Natural killer cell (primary cell): ENCODE measurements around the gene SNX24. TPM values are rescaled to one million over a fixed set of nuclear protein-coding genes. Genes with fewer than 3 reads are reported as not detected.

Source experiments
- ATAC-seq, 3 donors: fragments of 150-1000 bp in 2 of 3; fragments of 200-7000 bp in 1 of 3; cut with Tn5 transposase; 1 replicate in 1 of 3; 2 replicates in 2 of 3; pipeline ENCODE4 v1.10.0; 2021; ENCODE audit warnings: mild to moderate bottlenecking in 2 of 3, moderate library complexity in 2 of 3
- DNase-seq, 2 donors: peaks; one replicate each; pipeline versions ENCODE4 v3.0.0 to v3.0.0-alpha.2; 2013 to 2021; ENCODE audit warnings: mixed read lengths in 1 of 2
- H3K27ac ChIP-seq: one replicate; pipeline ENCODE4 v1.5.1; 2013; ENCODE audit warnings: mild to moderate bottlenecking, low read length
- H3K27me3 ChIP-seq: one replicate; pipeline ENCODE4 v1.6.1; 2013; ENCODE audit warnings: low read length; ENCODE audit not compliant: control insufficient read depth, insufficient read depth
- H3K36me3 ChIP-seq: one replicate; pipeline ENCODE4 v1.6.1; 2013; ENCODE audit warnings: low read length; ENCODE audit not compliant: control insufficient read depth, insufficient read depth
- H3K4me1 ChIP-seq: one replicate; pipeline ENCODE4 v1.6.1; 2013; ENCODE audit warnings: low read length; ENCODE audit not compliant: control insufficient read depth, insufficient read depth
- H3K4me3 ChIP-seq: one replicate; pipeline ENCODE4 v1.5.1; 2013; ENCODE audit warnings: low read length
- H3K9me3 ChIP-seq: one replicate; pipeline ENCODE4 v1.6.1; 2013; ENCODE audit warnings: low read length; ENCODE audit not compliant: control insufficient read depth, insufficient read depth
- H3K27ac Mint-ChIP-seq, 2 donors: one replicate each; pipeline ENCODE4 v1.8.0; 2022; ENCODE audit warnings: mild to moderate bottlenecking in 2 of 2, mixed read lengths in 2 of 2, moderate library complexity in 1 of 2
- H3K27me3 Mint-ChIP-seq, 2 donors: one replicate each; pipeline ENCODE4 v1.8.0; 2022; ENCODE audit warnings: low read depth in 2 of 2, mixed read lengths in 2 of 2
- H3K36me3 Mint-ChIP-seq: one replicate; pipeline ENCODE4 v1.8.0; 2022; ENCODE audit warnings: mixed read lengths
- H3K4me1 Mint-ChIP-seq, 2 donors: one replicate each; pipeline ENCODE4 v1.8.0; 2022; ENCODE audit warnings: mixed read lengths in 2 of 2
- H3K4me3 Mint-ChIP-seq: one replicate; pipeline ENCODE4 v1.8.0; 2022; ENCODE audit warnings: mild to moderate bottlenecking, moderate library complexity, mixed read lengths
- H3K9me3 Mint-ChIP-seq, 2 donors: one replicate each; pipeline ENCODE4 v1.8.0; 2022; ENCODE audit warnings: mixed read lengths in 2 of 2
- CTCF ChIP-seq: fragments of 200-600 bp; IDR thresholded peaks from one replicate; pipeline ENCODE4 v1.8.0; 2022; ENCODE audit warnings: antibody characterized with exemption
- WGBS: methylation state at CpG from one replicate; pipeline ENCODE4 v1.1.7; 2013; ENCODE audit warnings: missing lambda C conversion rate; ENCODE audit not compliant: insufficient coverage; 5-methylcytosine and 5-hydroxymethylcytosine counted together
- intact Hi-C: fragments of 100-400 bp; cut with micrococcal nuclease; formaldehyde crosslinking; loops from one replicate; pipeline ENCODE4 v1.14.2; 2022
- total RNA-seq, 4 donors: library from RNA; stranded (reverse); fragments of 120-200 nt in 1 of 4; gene quantifications; one replicate each; pipeline versions ENCODE4 v1.2.3 to v1.2.4, GENCODE V29; 2013 to 2022

SNX24 gene
- total RNA-seq, 3 donors from 2014 or later (not counting 1 experiment from before 2014, with no cell fraction given) = 3.6 to 5.2 (median 3.7) TPM

GRCh38 chr5:122896598-122897282, 51.3 kb downstream of the SNX24 start:
- Histone ChIP-seq H3K27me3 (no peaks in the 10 kb centered on the region), H3K9me3 (no peaks in the 10 kb centered on the region), H3K4me3 (no peak overlapping the region), H3K36me3 (no peaks in the 10 kb centered on the region), H3K4me1 (peaks cover 3% of the 10 kb centered on the region), H3K27ac (no peak overlapping the region)
- intact Hi-C loops = loop anchor here (2.0 to 5.0 kb wide), 2 partner anchors 476 to 714 kb away; no protein-coding TSS in a partner anchor
- Mint-ChIP-seq H3K36me3 (no peaks in the 10 kb centered on the region), H3K27ac (no peak overlapping the region), H3K4me3 (no peak overlapping the region), H3K27me3 (no peaks in the 10 kb centered on the region), H3K4me1 (peaks cover 4% of the 10 kb centered on the region in 2 donors), H3K9me3 (no peaks in the 10 kb centered on the region)
- TF ChIP-seq CTCF = no peak
- DNase-seq (peak in 1 of 2 donors; percentile 12), ATAC-seq (no peak)
- 83% methylated on average over 2 of the region's 4 CpGs for WGBS

- no peaks in the 10 kb centered on the region for H3K27me3 ChIP-seq
- intact Hi-C loops = loop anchor here (2.0 to 5.0 kb wide), 2 partner anchors 475 to 714 kb away; no protein-coding TSS in a partner anchor
- H3K36me3 ChIP-seq = no peaks in the 10 kb centered on the region
- H3K4me3 Mint-ChIP-seq = no peak overlapping the region
- H3K4me3 ChIP-seq = no peak overlapping the region
- TF ChIP-seq CTCF = no peak
- no peaks in the 10 kb centered on the region for H3K9me3 Mint-ChIP-seq
- H3K27ac Mint-ChIP-seq = no peak overlapping the region
- H3K4me1 ChIP-seq = peaks cover 8% of the 10 kb centered on the region
- no peak for ATAC-seq
- H3K27ac ChIP-seq = no peak overlapping the region
- peaks cover 0 to 5% of the 10 kb centered on the region in 2 donors for H3K27me3 Mint-ChIP-seq
- H3K36me3 Mint-ChIP-seq = no peaks in the 10 kb centered on the region
- DNase-seq = no peak
- peaks cover 9% of the 10 kb centered on the region in 2 donors for H3K4me1 Mint-ChIP-seq
- no peaks in the 10 kb centered on the region for H3K9me3 ChIP-seq
Measured at GRCh38 chr5:122897283-122897602, 51.8 kb downstream of the SNX24 start.

GRCh38 chr5:122901346-122901745, 55.9 kb downstream of the SNX24 start:
- Mint-ChIP-seq H3K4me1 (peaks cover 23 to 24% of the 10 kb centered on the region in 2 donors), H3K27me3 (peaks cover 0 to 7% of the 10 kb centered on the region in 2 donors), H3K27ac (no peak overlapping the region), H3K36me3 (no peaks in the 10 kb centered on the region), H3K9me3 (no peaks in the 10 kb centered on the region), H3K4me3 (no peak overlapping the region)
- intact Hi-C loops = no loop called here
- DNase-seq (no peak), ATAC-seq (no peak)
- Histone ChIP-seq H3K9me3 (no peaks in the 10 kb centered on the region), H3K4me1 (peaks cover 19% of the 10 kb centered on the region), H3K27me3 (no peaks in the 10 kb centered on the region), H3K4me3 (no peak overlapping the region), H3K27ac (no peak overlapping the region), H3K36me3 (no peaks in the 10 kb centered on the region)
- 94% methylated on average over 2 of the region's 2 CpGs for WGBS
- TF ChIP-seq CTCF = no peak

GRCh38 chr5:122902263-122902662, 56.9 kb downstream of the SNX24 start:
- Mint-ChIP-seq H3K4me3 (peak overlapping the region; percentile 0), H3K27me3 (peaks cover 0 to 7% of the 10 kb centered on the region in 2 donors), H3K4me1 (peaks cover 23 to 24% of the 10 kb centered on the region in 2 donors), H3K36me3 (no peaks in the 10 kb centered on the region), H3K9me3 (no peaks in the 10 kb centered on the region), H3K27ac (no peak overlapping the region)
- peak in 1 of 2 donors; percentile 26 for DNase-seq
- Histone ChIP-seq H3K4me3 (no peak overlapping the region), H3K9me3 (no peaks in the 10 kb centered on the region), H3K4me1 (peaks cover 19% of the 10 kb centered on the region), H3K27ac (no peak overlapping the region), H3K36me3 (no peaks in the 10 kb centered on the region), H3K27me3 (no peaks in the 10 kb centered on the region)
- TF ChIP-seq CTCF = no peak
- peak in 2 of 3 donors; percentile 45 to 67 for ATAC-seq
- WGBS = no CpG with 5 or more reads among the region's 1 CpG
- intact Hi-C loops = no loop called here
